Fibroblast of villous mesenchyme (primary cell): ENCODE results near the gene RAX2. TPM values are rescaled to one million over a fixed set of nuclear protein-coding genes. Genes with fewer than 3 reads are reported as not detected.

Experiments
- DNase-seq: peaks from one replicate; pipeline ENCODE4 v3.0.0-alpha.2; 2010; ENCODE audit warnings: low read depth
- H3K4me3 ChIP-seq: 2 replicates; pipeline ENCODE4 v1.5.1; 2011; ENCODE audit warnings: low read depth, mild to moderate bottlenecking, low read length
- total RNA-seq: library from RNA; depleted of rRNA; stranded (reverse); fragments of >200 nt; gene quantifications from 2 replicates; pipeline ENCODE4 v1.2.3, GENCODE V29; 2012
- TF ChIP-seq, protein P1 (sequence below): IDR thresholded peaks from 2 replicates; pipeline ENCODE4 v1.5.1; 2012; ENCODE audit warnings: low read depth, mild to moderate bottlenecking, low read length; ENCODE audit not compliant: insufficient read depth

Gene RAX2
- total RNA-seq, 1 donor = not detected

- DNase-seq = no peak
- H3K4me3 ChIP-seq = no peak overlapping the region
- TF ChIP-seq, protein P1, sequence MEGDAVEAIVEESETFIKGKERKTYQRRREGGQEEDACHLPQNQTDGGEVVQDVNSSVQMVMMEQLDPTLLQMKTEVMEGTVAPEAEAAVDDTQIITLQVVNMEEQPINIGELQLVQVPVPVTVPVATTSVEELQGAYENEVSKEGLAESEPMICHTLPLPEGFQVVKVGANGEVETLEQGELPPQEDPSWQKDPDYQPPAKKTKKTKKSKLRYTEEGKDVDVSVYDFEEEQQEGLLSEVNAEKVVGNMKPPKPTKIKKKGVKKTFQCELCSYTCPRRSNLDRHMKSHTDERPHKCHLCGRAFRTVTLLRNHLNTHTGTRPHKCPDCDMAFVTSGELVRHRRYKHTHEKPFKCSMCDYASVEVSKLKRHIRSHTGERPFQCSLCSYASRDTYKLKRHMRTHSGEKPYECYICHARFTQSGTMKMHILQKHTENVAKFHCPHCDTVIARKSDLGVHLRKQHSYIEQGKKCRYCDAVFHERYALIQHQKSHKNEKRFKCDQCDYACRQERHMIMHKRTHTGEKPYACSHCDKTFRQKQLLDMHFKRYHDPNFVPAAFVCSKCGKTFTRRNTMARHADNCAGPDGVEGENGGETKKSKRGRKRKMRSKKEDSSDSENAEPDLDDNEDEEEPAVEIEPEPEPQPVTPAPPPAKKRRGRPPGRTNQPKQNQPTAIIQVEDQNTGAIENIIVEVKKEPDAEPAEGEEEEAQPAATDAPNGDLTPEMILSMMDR = no peak
These were observed 46.3 kb downstream of the RAX2 start for GRCh38 chr19:3725640-3726310.

DNA sequence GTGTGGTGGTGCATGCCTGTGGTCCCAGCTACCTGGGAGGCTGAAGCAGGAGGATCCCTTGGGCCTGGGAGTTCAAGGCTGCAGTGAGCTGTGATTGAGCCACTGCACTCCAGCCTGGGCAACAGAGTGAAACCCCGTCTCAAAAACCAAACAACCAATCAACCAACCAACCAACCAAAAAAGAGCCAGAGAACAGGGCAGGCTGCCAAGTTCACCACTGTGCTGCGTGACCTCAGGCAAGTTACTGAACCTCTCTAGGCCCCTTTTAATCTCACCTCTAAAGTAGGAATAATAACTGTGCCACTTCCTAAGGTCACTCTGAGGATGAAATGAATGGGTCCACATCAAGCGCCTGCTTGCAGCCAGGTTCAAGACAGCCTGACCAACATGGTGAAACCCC, 46.9 kb downstream of the RAX2 start:
- no peak overlapping the region for H3K4me3 ChIP-seq
- TF ChIP-seq, protein P1 = no peak
- DNase-seq = no peak

- TF ChIP-seq, protein P1 = no peak
- no peak overlapping the region for H3K4me3 ChIP-seq
- no peak for DNase-seq
These were observed 48.1 kb downstream of the RAX2 start for GRCh38 chr19:3723883-3724282.

DNA sequence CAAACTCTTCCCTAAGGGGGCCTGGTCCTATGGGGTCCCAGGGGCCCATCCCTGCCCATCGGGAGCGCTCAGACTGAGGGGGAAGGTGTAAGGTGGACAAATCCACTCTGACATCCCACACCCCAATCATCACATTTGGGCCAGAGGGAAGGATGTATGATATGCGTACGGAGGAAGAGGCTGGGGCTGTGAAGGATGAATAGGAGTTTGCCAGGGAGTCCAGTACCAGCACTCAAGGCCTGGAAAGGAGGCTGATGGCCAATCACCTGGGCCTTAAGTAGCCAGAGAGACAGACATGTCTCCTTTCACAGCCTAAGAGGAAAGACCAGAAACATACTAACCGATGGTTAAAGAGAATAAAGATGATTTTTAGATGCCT, 48.9 kb downstream of the RAX2 start:
- TF ChIP-seq, protein P1 = no peak
- no peak for DNase-seq
- no peak overlapping the region for H3K4me3 ChIP-seq

GRCh38 chr19:3722443-3723109, 49.5 kb downstream of the RAX2 start:
- DNase-seq = no peak
- H3K4me3 ChIP-seq = no peak overlapping the region
- TF ChIP-seq, protein P1 = no peak

GRCh38 chr19:3721887-3722442, 50.1 kb downstream of the RAX2 start:
- H3K4me3 ChIP-seq = no peak overlapping the region
- DNase-seq = no peak
- TF ChIP-seq, protein P1 = no peak
